Ecto neural progenitor cell (in vitro differentiated cells): Measurements from ENCODE around the gene IFNA2.
"Not testable (repeated sequence)": the region's sequence is repeated elsewhere in the genome, so short reads cannot be mapped to it uniquely, and the experiment has no call there.

Experiments used
- DNase-seq: peaks from one replicate; pipeline ENCODE4 v3.0.0-alpha.2; 2018; ENCODE audit warnings: low spot score

The IFNA2 gene

GRCh38 chr9:21381448-21382339 is 3.5 kb downstream of the IFNA2 start:
- no peak for DNase-seq

- DNase-seq = not testable (repeated sequence)
These were observed 13.7 kb downstream of the IFNA2 start for GRCh38 chr9:21371467-21371866.

GRCh38 chr9:21367957-21368356 is 17.2 kb downstream of the IFNA2 start, which contains the start of gene IFNA13:
TSS of gene IFNA13 (minus strand) at chr9:21368057. CDS start at chr9:21368010, 47 bp downstream.
- no peak for DNase-seq

- DNase-seq = not testable (repeated sequence)
These were observed 18.0 kb downstream of the IFNA2 start for GRCh38 chr9:21367169-21367568.

GRCh38 chr9:21362287-21362686 is 22.9 kb downstream of the IFNA2 start:
- no peak for DNase-seq

GRCh38 chr9:21357479-21358460 is 27.4 kb downstream of the IFNA2 start:
- DNase-seq = no peak

GRCh38 chr9:21350787-21351186 is 34.4 kb downstream of the IFNA2 start, which contains the start of gene IFNA6:
TSS of gene IFNA6 (minus strand) at chr9:21350887. CDS start at chr9:21350887, 0 bp downstream.
- DNase-seq = no peak

- no peak for DNase-seq
These were observed 36.7 kb downstream of the IFNA2 start for GRCh38 chr9:21348430-21348970.

- no peak for DNase-seq
These were observed 44.5 kb downstream of the IFNA2 start for GRCh38 chr9:21340735-21341134.

GRCh38 chr9:21336457-21336856 is 48.7 kb downstream of the IFNA2 start:
- no peak for DNase-seq

- DNase-seq = peak; percentile 93
These were observed 50.2 kb downstream of the IFNA2 start, which contains the start of gene KLHL9 for GRCh38 chr9:21334701-21335632. TSS of gene KLHL9 (minus strand) at chr9:21335404. CDS start at chr9:21334859, 545 bp downstream.
